DND-41 (cell line): ENCODE results near the gene DDX5.

ENCODE experiments used
- EZH2 ChIP-seq: IDR thresholded peaks from 3 replicates; pipeline ENCODE4 v1.6.1; 2012; ENCODE audit warnings: borderline replicate concordance, low read depth, mild to moderate bottlenecking, moderate library complexity, low read length, inconsistent platforms; ENCODE audit not compliant: severe bottlenecking
- TF ChIP-seq, protein P1 (sequence below): IDR thresholded peaks from 2 replicates; pipeline ENCODE4 v1.5.1; 2012; ENCODE audit warnings: borderline replicate concordance, low read length, moderate library complexity, mild to moderate bottlenecking; ENCODE audit not compliant: poor library complexity, severe bottlenecking; ENCODE audit errors: extremely low read depth

DNA sequence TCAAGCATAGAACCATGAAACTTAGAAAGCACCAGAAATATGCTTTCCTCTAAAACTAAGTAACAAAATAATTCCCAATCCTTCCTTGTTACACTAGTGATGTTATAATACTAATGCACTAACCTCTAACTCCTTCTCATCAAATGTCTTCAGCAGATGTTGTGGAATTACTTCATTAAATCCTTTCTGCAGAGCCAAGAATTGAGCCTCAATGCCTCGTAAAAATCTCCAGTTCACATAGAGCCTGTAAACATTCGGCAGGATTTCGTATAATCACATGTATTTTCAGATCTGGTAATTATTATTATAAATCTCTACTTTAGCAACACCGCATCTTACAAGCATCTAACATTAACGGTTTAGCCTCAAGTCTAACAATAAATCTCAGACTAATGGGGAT, 45.4 kb upstream of the DDX5 start:
- TF ChIP-seq, protein P1, sequence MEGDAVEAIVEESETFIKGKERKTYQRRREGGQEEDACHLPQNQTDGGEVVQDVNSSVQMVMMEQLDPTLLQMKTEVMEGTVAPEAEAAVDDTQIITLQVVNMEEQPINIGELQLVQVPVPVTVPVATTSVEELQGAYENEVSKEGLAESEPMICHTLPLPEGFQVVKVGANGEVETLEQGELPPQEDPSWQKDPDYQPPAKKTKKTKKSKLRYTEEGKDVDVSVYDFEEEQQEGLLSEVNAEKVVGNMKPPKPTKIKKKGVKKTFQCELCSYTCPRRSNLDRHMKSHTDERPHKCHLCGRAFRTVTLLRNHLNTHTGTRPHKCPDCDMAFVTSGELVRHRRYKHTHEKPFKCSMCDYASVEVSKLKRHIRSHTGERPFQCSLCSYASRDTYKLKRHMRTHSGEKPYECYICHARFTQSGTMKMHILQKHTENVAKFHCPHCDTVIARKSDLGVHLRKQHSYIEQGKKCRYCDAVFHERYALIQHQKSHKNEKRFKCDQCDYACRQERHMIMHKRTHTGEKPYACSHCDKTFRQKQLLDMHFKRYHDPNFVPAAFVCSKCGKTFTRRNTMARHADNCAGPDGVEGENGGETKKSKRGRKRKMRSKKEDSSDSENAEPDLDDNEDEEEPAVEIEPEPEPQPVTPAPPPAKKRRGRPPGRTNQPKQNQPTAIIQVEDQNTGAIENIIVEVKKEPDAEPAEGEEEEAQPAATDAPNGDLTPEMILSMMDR = no peak
- TF ChIP-seq EZH2 = no peak
